Measurements from ENCODE around the gene OLFM1.

- TF ChIP-seq CTCF (IDR thresholded peaks at IDR 0.05), result no peak
- no peak for TF ChIP-seq POLR2A (IDR thresholded peaks at IDR 0.05)
Measured at GRCh38 chr9:135073741-135074305, 13.6 kb upstream of the OLFM1 start.

All from right lobe of liver (tissue), 4 donors.